ENCODE data around the gene CRMP1. TPM values are rescaled to one million over a fixed set of nuclear protein-coding genes. Genes with fewer than 3 reads are reported as not detected.

CRMP1 gene
- total RNA-seq, 1 experiment from 2014 or later, result 134 TPM

GRCh38 chr4:5858020-5858769, 34.7 kb downstream of the CRMP1 start (continued):
- TF ChIP-seq CTCF (IDR thresholded peaks at IDR 0.05) (no peak), GRHL2 (CRISPR knock-in tag; IDR thresholded peaks at IDR 0.05; ENCODE audit: insufficient replicate concordance, severe bottlenecking) (no peak), ZNF232 (CRISPR knock-in tag; IDR thresholded peaks at IDR 0.05) (no peak), IRF1 (CRISPR knock-in tag; IDR thresholded peaks at IDR 0.05) (no peak), MLX (CRISPR knock-in tag; IDR thresholded peaks at IDR 0.05) (no peak), NR3C1 (CRISPR knock-in tag; conservative IDR thresholded peaks at IDR 0.05; ENCODE audit: low read depth) (no peak), ERG (CRISPR knock-in tag; IDR thresholded peaks at IDR 0.05) (no peak), NFE2L1 (CRISPR knock-in tag; IDR thresholded peaks at IDR 0.05) (no peak), CDX4 (CRISPR knock-in tag; IDR thresholded peaks at IDR 0.05; ENCODE audit: borderline replicate concordance) (no peak), ZSCAN18 (CRISPR knock-in tag; IDR thresholded peaks at IDR 0.05) (no peak), PRDM15 (CRISPR knock-in tag; IDR thresholded peaks at IDR 0.05) (no peak), ZBTB21 (CRISPR knock-in tag; IDR thresholded peaks at IDR 0.05; ENCODE audit: borderline replicate concordance) (no peak), RORB (CRISPR knock-in tag; IDR thresholded peaks at IDR 0.05) (no peak)

GRCh38 chr4:5857199-5857598, 35.7 kb downstream of the CRMP1 start:
- DNase-seq (ENCODE audit: low spot score) (no peak), ATAC-seq (no peak)
- ChIA-PET POLR2A (no interaction called here), CTCF (interaction anchor here (1.0 kb wide), 1 partner anchor 141 kb away, joined by 3 read pairs; no protein-coding TSS in a partner anchor)
- no peak overlapping the region for H3K27ac Mint-ChIP-seq
- no peaks in the 10 kb centered on the region for H3K4me1 Mint-ChIP-seq
- H3K9me3 Mint-ChIP-seq, result no peaks in the 10 kb centered on the region
- H3K4me3 Mint-ChIP-seq, result no peak overlapping the region
- no peaks in the 10 kb centered on the region for H3K27me3 Mint-ChIP-seq (ENCODE audit: low read depth)
- peaks cover 17% of the 10 kb centered on the region for H3K36me3 Mint-ChIP-seq
- TF ChIP-seq ERG (CRISPR knock-in tag; IDR thresholded peaks at IDR 0.05), result no peak
- TF ChIP-seq CDX4 (CRISPR knock-in tag; IDR thresholded peaks at IDR 0.05; ENCODE audit: borderline replicate concordance), result no peak
- no peak for TF ChIP-seq MYBL2 (CRISPR knock-in tag; IDR thresholded peaks at IDR 0.05)
- no peak for TF ChIP-seq NR3C1 (CRISPR knock-in tag; conservative IDR thresholded peaks at IDR 0.05; ENCODE audit: low read depth)
- no peak for TF ChIP-seq ZNF423 (CRISPR knock-in tag; IDR thresholded peaks at IDR 0.05)
- no peak for TF ChIP-seq ATF2 (CRISPR knock-in tag; IDR thresholded peaks at IDR 0.05; ENCODE audit: borderline replicate concordance, low read depth)
- no peak for TF ChIP-seq FOXJ3 (CRISPR knock-in tag; IDR thresholded peaks at IDR 0.05; ENCODE audit: borderline replicate concordance)

Data from WTC11 (cell line).